K562 (cell line): ENCODE measurements around the gene COQ8A. TPM values are rescaled to one million over a fixed set of nuclear protein-coding genes. Genes with fewer than 3 reads are reported as not detected.

ENCODE experiments used
- ATAC-seq: fragments of 200-7000 bp; cut with Tn5 transposase; 3 replicates; pipeline ENCODE4 v1.9.1; 2020; ENCODE audit warnings: moderate library complexity
- BruUV-seq: library from RNA; stranded (reverse); fragments of 400-500 nt; replicated peaks from 2 replicates; lab custom pipeline; 2021; lab: Mats Ljungman, UMichigan
- CTCF ChIA-PET: fragments of 300-600 bp; formaldehyde crosslinking; extraction: SDS; loops from one replicate; lab custom pipeline; 2021; ENCODE audit warnings: low intra/inter-chr PET ratio; lab: Yijun Ruan, JAX
- POLR2A ChIA-PET: fragments of 300-600, 350-650 bp; sonication (Branson Sonifier 250); formaldehyde crosslinking; extraction: SDS; loops from one replicate; lab custom pipeline; 2021; ENCODE audit warnings: antibody characterized with exemption, inconsistent platforms; lab: Yijun Ruan, JAX
- DNase-seq, 4 experiments: peaks; one replicate each; pipeline versions ENCODE4 v3.0.0 to v3.0.0-alpha.2; 2011 to 2018; ENCODE audit warnings: low spot score in 3 of 4, mixed read lengths in 3 of 4; ENCODE audit errors: extremely low read depth in 1 of 4
- FAIRE-seq: peaks from 2 replicates; lab custom pipeline; 2011; peaks lifted over from hg19 to GRCh38; lab: Jason Lieb, UNC
- H2AFZ ChIP-seq: 2 replicates; pipeline ENCODE4 v1.6.0; 2011; ENCODE audit warnings: low read depth, low read length, control low read depth, inconsistent platforms
- H3K27ac ChIP-seq: fragments of 200-600 bp; 3 replicates; pipeline ENCODE4 v1.8.0; 2011; ENCODE audit warnings: low read depth, mild to moderate bottlenecking, control low read depth, inconsistent platforms, low read length, moderate library complexity, mixed read lengths; ENCODE audit errors: extremely low read depth
- H3K27me3 ChIP-seq, 2 experiments: fragments of 300-600 bp in 1 of 2; 2 replicates in 1 of 2; 3 replicates in 1 of 2; pipeline versions ENCODE4 v1.6.0 to v1.8.0; 2011; ENCODE audit warnings: inconsistent platforms in 2 of 2, low read length in 2 of 2, mild to moderate bottlenecking in 1 of 2, mixed read lengths in 1 of 2, moderate library complexity in 1 of 2; ENCODE audit not compliant: control insufficient read depth in 2 of 2, insufficient read depth in 2 of 2
- H3K36me3 ChIP-seq: fragments of 300-600 bp; 3 replicates; pipeline ENCODE4 v1.8.0; 2011; ENCODE audit warnings: mild to moderate bottlenecking, low read length, inconsistent platforms; ENCODE audit not compliant: control insufficient read depth, insufficient read depth
- H3K4me1 ChIP-seq, 2 experiments: fragments of 200-600 bp in 1 of 2; replicated peaks in 1 of 2; 2 replicates in 1 of 2; 3 replicates in 1 of 2; pipeline versions ENCODE4 v1.5.1 to v1.8.0; 2011; ENCODE audit warnings: inconsistent platforms in 2 of 2, low read length in 2 of 2, mild to moderate bottlenecking in 1 of 2, mixed read lengths in 1 of 2, moderate library complexity in 1 of 2; ENCODE audit not compliant: control insufficient read depth in 2 of 2, insufficient read depth in 2 of 2
- H3K4me2 ChIP-seq: 2 replicates; pipeline ENCODE4 v1.6.1; 2011; ENCODE audit warnings: low read length, control low read depth, inconsistent platforms, mixed read lengths; ENCODE audit not compliant: insufficient read depth
- H3K4me3 ChIP-seq: fragments of 200-600 bp; sonication (generic), shearing (Covaris generic); 2 replicates; pipeline ENCODE4 v1.5.1; 2016; ENCODE audit warnings: control low read depth, inconsistent platforms
- H3K79me2 ChIP-seq: fragments of 200-600 bp; 3 replicates; pipeline ENCODE4 v1.8.0; 2011; ENCODE audit warnings: low read length, inconsistent platforms; ENCODE audit not compliant: control insufficient read depth, insufficient read depth
- H3K9ac ChIP-seq, 2 experiments: 2 replicates each; pipeline versions ENCODE4 v1.6.0 to v1.6.1; 2011; ENCODE audit warnings: low read depth in 2 of 2, low read length in 2 of 2, control low read depth in 1 of 2, inconsistent platforms in 1 of 2, mild to moderate bottlenecking in 1 of 2, mixed read lengths in 1 of 2; ENCODE audit not compliant: insufficient read depth in 1 of 2
- H3K9me1 ChIP-seq: one replicate; pipeline ENCODE4 v1.6.0; 2011; ENCODE audit warnings: inconsistent platforms, mild to moderate bottlenecking, low read length, moderate library complexity; ENCODE audit not compliant: control insufficient read depth, insufficient read depth
- H3K9me3 ChIP-seq: replicated peaks from 2 replicates; pipeline ENCODE4 v1.5.1; 2011; ENCODE audit warnings: low read depth, low read length, inconsistent platforms; ENCODE audit not compliant: control insufficient read depth, insufficient read depth
- H4K20me1 ChIP-seq: replicated peaks from 2 replicates; pipeline ENCODE4 v1.6.1; 2011; ENCODE audit warnings: low read length, inconsistent platforms, mixed read lengths; ENCODE audit not compliant: control insufficient read depth, insufficient read depth
- BDP1 ChIP-seq: IDR thresholded peaks from 3 replicates; pipeline ENCODE4 v1.6.1; 2011; ENCODE audit not compliant: insufficient read length, insufficient read depth
- C11orf30 ChIP-seq: fragments of 450-650 bp; IDR thresholded peaks from 2 replicates; pipeline ENCODE4 v1.6.1; 2016; ENCODE audit warnings: low read depth, mild to moderate bottlenecking
- MAFF ChIP-seq: IDR thresholded peaks from 2 replicates; pipeline ENCODE4 v1.6.1; 2012; ENCODE audit warnings: low read length, improper control_type of control experiment
- MAFG ChIP-seq: fragments of 450-650 bp; conservative IDR thresholded peaks from 2 replicates; pipeline ENCODE4 v1.6.1; 2016; ENCODE audit warnings: missing genetic modification characterization, missing compliant biosample characterization
- RBM34 ChIP-seq: fragments of 200-400 bp; formaldehyde crosslinking; IDR thresholded peaks from 2 replicates; pipeline ENCODE4 v1.6.1; 2018; ENCODE audit warnings: low read length, borderline replicate concordance; ENCODE audit not compliant: insufficient read depth
- ZNF134 ChIP-seq: fragments of 250-450 bp; sonication (Bioruptor Pico); conservative IDR thresholded peaks from 2 replicates; pipeline ENCODE4 v1.4.0; 2020
- ZNF316 ChIP-seq: fragments of 450-650 bp; IDR thresholded peaks from 2 replicates; pipeline ENCODE4 v1.6.1; 2016
- WGBS: fragments of 100-300 bp; shearing (Covaris generic); methylation state at CpG from one replicate; pipeline ENCODE4 v1.1.6; 2016; ENCODE audit warnings: low coverage, mixed read lengths; ENCODE audit not compliant: insufficient coverage; ENCODE audit errors: missing lambda C conversion rate; 5-methylcytosine and 5-hydroxymethylcytosine counted together
- in situ Hi-C: fragments of 300-500 bp; cut with MboI; formaldehyde crosslinking; loops from 4 replicates; pipeline ENCODE4 v1.15.0; 2018; ENCODE audit warnings: inconsistent platforms, mixed read lengths
- intact Hi-C: fragments of 100-400 bp; cut with micrococcal nuclease; formaldehyde crosslinking; loops from 2 replicates; pipeline ENCODE4 v1.14.2; 2022
- polyA plus RNA-seq, 8 experiments: library from polyadenylated mRNA; depleted of rRNA in 4 of 8; stranded (reverse) in 5 of 8; unstranded in 3 of 8; fragments of >200 nt; fragmentation: Nextera tagmentation in 2 of 8; fragmentation: Illumina TruSeq in 1 of 8; extraction: Ambion mirVana in 2 of 8; extraction: Trizol in 1 of 8; gene quantifications; 2 replicates each; pipeline versions ENCODE4 v1.2.1 to v1.2.3, GENCODE V29; 2011 to 2014; ENCODE audit warnings: inconsistent platforms in 1 of 8, missing spikeins in 1 of 8
- total RNA-seq, 7 experiments: library from RNA; depleted of rRNA in 6 of 7; stranded (reverse); fragments of >200 nt in 6 of 7; fragmentation: Illumina TruSeq in 2 of 7; extraction: Trizol in 2 of 7; gene quantifications; 2 replicates each; pipeline versions ENCODE4 v1.2.1 to v1.2.3, GENCODE V29; 2011 to 2021; ENCODE audit warnings: low replicate concordance in 1 of 7

Gene COQ8A
- total and polyA plus RNA-seq, 9 of the 15 experiments (the other 6 are each of a cell fraction or from before 2014, with no cell fraction given): 2.6 to 54.3 (median 32.4) TPM

GRCh38 chr1:226915672-226915995 lies 24.5 kb upstream of the COQ8A start:
- intact Hi-C loops: loop anchor here (10.0 kb wide), 1 partner anchor 309 kb away; no protein-coding TSS in a partner anchor
- Histone ChIP-seq H3K4me1 (peaks cover 0 to 6% of the 10 kb centered on the region in 2 experiments; a peak in 2 of 5 replicates), H3K9ac (no peak overlapping the region), H3K4me2 (peak overlapping the region; percentile 20; the same call in 1 of the 2 replicates), H4K20me1 (no peaks in the 10 kb centered on the region), H3K27ac (peak overlapping the region; percentile 5; the same call in 1 of the 3 replicates), H3K9me1 (no peaks in the 10 kb centered on the region), H2AFZ (peak overlapping the region; percentile 67; the same call in 1 of the 2 replicates), H3K9me3 (no peaks in the 10 kb centered on the region), H3K36me3 (no peaks in the 10 kb centered on the region), H3K27me3 (no peaks in the 10 kb centered on the region), H3K4me3 (no peak overlapping the region), H3K79me2 (no peaks in the 10 kb centered on the region)
- DNase-seq (peak in 1 of 4 experiments; percentile 42), ATAC-seq (peak; percentile 43), FAIRE-seq (peak; percentile 62)
- TF ChIP-seq ZNF134 (CRISPR knock-in tag): 0 out of 2 replicates have a peak, but pooled peaks have one; percentile 34
- TF ChIP-seq BDP1: no peak
- BruUV-seq: no TSS peak
- CTCF ChIA-PET: interaction anchor here (0.6 kb wide), 1 partner anchor 39 kb away, joined by 3 read pairs; no protein-coding TSS in a partner anchor
- POLR2A ChIA-PET: interaction anchor here (0.6 to 2.7 kb wide), 4 partner anchors 24 to 1216 kb away, joined by 3 to 6 read pairs (median 3); partner anchors contain the start of gene COQ8A
- in situ Hi-C loops: loop anchor here (10.0 kb wide), 1 partner anchor 519 kb away; no protein-coding TSS in a partner anchor
- WGBS: 5% methylated on average over 3 of the region's 3 CpGs

GRCh38 chr1:226916497-226916896 lies 23.6 kb upstream of the COQ8A start:
- DNase-seq (no peak), ATAC-seq (no peak), FAIRE-seq (no peak)
- Histone ChIP-seq H3K4me2 (no peak overlapping the region), H3K4me3 (no peak overlapping the region), H3K4me1 (peaks cover 0 to 6% of the 10 kb centered on the region in 2 experiments; a peak in 2 of 5 replicates), H3K9ac (no peak overlapping the region), H3K79me2 (no peaks in the 10 kb centered on the region), H3K27me3 (no peaks in the 10 kb centered on the region), H3K9me3 (no peaks in the 10 kb centered on the region), H2AFZ (no peak overlapping the region), H3K9me1 (no peaks in the 10 kb centered on the region), H3K27ac (no peak overlapping the region), H3K36me3 (no peaks in the 10 kb centered on the region), H4K20me1 (no peaks in the 10 kb centered on the region)
- TF ChIP-seq MAFG (tag): peak; percentile 30; the same call in 1 of the 2 replicates
- TF ChIP-seq ZNF316: peak; percentile 88
- TF ChIP-seq MAFF: peak; percentile 41; the same call in 1 of the 2 replicates
- TF ChIP-seq C11orf30: peak; percentile 74
- TF ChIP-seq RBM34: no peak
- ChIA-PET CTCF (no interaction called here), POLR2A (no interaction called here)
- 38% methylated on average over 2 of the region's 2 CpGs for WGBS
- intact Hi-C loops (loop anchor here (10.0 kb wide), 1 partner anchor 308 kb away; no protein-coding TSS in a partner anchor), in situ Hi-C loops (loop anchor here (10.0 kb wide), 1 partner anchor 518 kb away; no protein-coding TSS in a partner anchor)
- no TSS peak for BruUV-seq
